ENCODE data around the gene AOX1. TPM values are rescaled to one million over a fixed set of nuclear protein-coding genes. Genes with fewer than 3 reads are reported as not detected.
"Not testable (repeated sequence)": the region's sequence is repeated elsewhere in the genome, so short reads cannot be mapped to it uniquely, and the experiment has no call there.

The AOX1 gene
- polyA plus RNA-seq, 1 of the 3 experiments (the other 2 are of a cell fraction): 3.3 TPM

DNA sequence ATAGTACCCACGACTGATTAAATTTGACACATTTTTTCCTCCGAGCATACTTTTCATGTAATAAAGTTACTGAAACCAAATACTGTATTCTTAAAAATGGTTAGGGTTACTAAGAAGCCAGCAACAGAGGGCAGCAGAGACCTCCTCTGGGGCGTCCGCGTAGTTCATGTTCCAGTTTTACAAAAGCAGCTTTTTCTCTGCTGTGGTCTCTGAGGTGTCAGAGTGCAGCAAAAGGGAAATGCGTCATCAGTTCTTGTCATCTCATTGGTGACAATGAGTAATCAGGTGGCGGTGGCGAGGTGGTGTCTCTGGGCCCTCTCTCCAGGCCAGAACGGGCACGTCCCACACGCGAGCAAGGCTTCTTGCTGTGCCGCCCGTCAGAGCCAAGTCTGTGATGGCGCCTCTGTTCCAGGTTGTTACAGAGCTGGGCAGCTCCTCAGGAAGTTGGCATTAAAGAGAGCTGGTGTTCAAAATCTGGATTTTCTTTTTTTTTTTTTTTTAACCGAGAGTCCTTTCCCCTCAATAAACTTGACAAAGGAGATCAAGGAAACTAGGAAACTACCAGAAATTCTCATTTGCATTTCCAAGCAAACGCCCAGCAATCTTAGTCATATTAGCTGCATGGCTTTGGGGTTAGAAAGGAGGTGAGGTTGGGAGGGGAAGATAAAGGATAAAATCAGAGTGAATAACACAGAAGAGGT, 127.3 kb downstream of the AOX1 start (continued):
- TF ChIP-seq RFX5 (IDR thresholded peaks at IDR 0.05; ENCODE audit: low read length): peak; percentile 49; the same call in 1 of the 2 replicates
- peak; percentile 46; the same call in 1 of the 2 replicates for TF ChIP-seq POLR2AphosphoS5 (IDR thresholded peaks at IDR 0.05; ENCODE audit: low read depth, low read length)
- TF ChIP-seq TAF1 (IDR thresholded peaks at IDR 0.05; ENCODE audit: borderline replicate concordance, low read depth, low read length): 0 out of 2 replicates have a peak, but pooled peaks have one; percentile 19
- TF ChIP-seq YY1 (IDR thresholded peaks at IDR 0.05; ENCODE audit: low read depth): 0 out of 2 replicates have a peak, but pooled peaks have one; percentile 23
- TF ChIP-seq FOSL2 (IDR thresholded peaks at IDR 0.05; ENCODE audit: borderline replicate concordance, low read depth): peak; percentile 37; the same call in 1 of the 2 replicates
- no peak; the same call in 1 of the 2 replicates for TF ChIP-seq MXI1 (IDR thresholded peaks at IDR 0.05; ENCODE audit: low read depth, low read length)

DNA sequence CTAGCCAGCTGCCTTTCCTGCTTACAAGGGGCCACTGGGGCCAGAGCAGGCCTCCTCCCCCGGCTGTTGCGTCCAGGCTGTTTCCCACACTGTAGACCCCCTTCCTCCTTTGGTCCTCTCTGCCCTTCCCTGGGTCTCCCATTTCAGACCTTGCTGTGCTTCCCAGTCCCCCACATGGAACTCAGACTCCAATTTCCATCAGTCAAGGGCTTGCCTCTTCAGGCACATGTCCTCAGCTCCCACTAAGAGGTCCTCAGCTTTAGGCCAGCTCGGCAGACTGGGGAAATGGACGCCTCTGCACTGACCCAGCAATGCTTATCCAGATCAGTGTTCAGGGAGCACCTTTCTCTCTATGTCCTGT, 127.9 kb downstream of the AOX1 start:
- Histone ChIP-seq H2AFZ (ENCODE audit: low read depth) (peak overlapping the region; percentile 87), H3K9me3 (no peaks in the 10 kb centered on the region), H3K4me3 (ENCODE audit: low read depth in 2 of 2, low read length in 1 of 2) (no peak overlapping the region), H3K4me2 (0 out of 2 replicates have a peak overlapping the region, but pooled peaks have one; percentile 62), H4K20me1 (ENCODE audit: insufficient read depth) (no peaks in the 10 kb centered on the region), H3K4me1 (ENCODE audit: control insufficient read depth in 1 of 2, insufficient read depth in 2 of 2, low read depth in 1 of 2, low read length in 1 of 2) (peaks cover 6 to 7% of the 10 kb centered on the region in 2 experiments; a peak in 3 of 4 replicates), H3K9me2 (no peaks in the 10 kb centered on the region), H3K27ac (ENCODE audit: low read depth in 2 of 2, low read length in 1 of 2) (peak overlapping the region; percentile 40 to 52), H3K36me3 (replicated peaks in 1 of 2; ENCODE audit: control insufficient read depth in 1 of 2, insufficient read depth in 2 of 2, low read length in 1 of 2) (no peaks in the 10 kb centered on the region), H3K9ac (0 out of 2 replicates have a peak overlapping the region, but pooled peaks have one; percentile 48), H3F3A (replicated peaks; ENCODE audit: insufficient read depth) (peaks cover 4% of the 10 kb centered on the region), H3K27me3 (ENCODE audit: insufficient read depth) (no peaks in the 10 kb centered on the region), H3K79me2 (ENCODE audit: insufficient read depth) (no peaks in the 10 kb centered on the region)
- ChIA-PET POLR2A (interaction anchor here (1.2 kb wide), 3 partner anchors 23 to 150 kb away, joined by 4 to 5 read pairs (median 4); partner anchors contain the start of genes BZW1 and CLK1), CTCF (interaction anchor here (0.8 to 12.5 kb wide), 30 partner anchors 10 to 743 kb away, joined by 3 to 230 read pairs (median 4); partner anchors contain the start of genes BZW1, CLK1 and NIF3L1)
- 97% methylated on average over 4 of the region's 4 CpGs for WGBS (ENCODE audit: low lambda C conversion rate)
- DNase-seq: no peak
- TF ChIP-seq RAD21 (IDR thresholded peaks at IDR 0.05; ENCODE audit: low read length) (no peak), GATA2 (CRISPR knock-in tag; IDR thresholded peaks at IDR 0.05) (no peak), ELF1 (IDR thresholded peaks at IDR 0.05) (no peak), EZH2phosphoT487 (IDR thresholded peaks at IDR 0.05; ENCODE audit: borderline replicate concordance, low read depth) (no peak), TEAD4 (IDR thresholded peaks at IDR 0.05; ENCODE audit: borderline replicate concordance, insufficient read depth) (no peak), TAF1 (IDR thresholded peaks at IDR 0.05; ENCODE audit: borderline replicate concordance, low read depth, low read length) (no peak)
- TF ChIP-seq, protein P1, sequence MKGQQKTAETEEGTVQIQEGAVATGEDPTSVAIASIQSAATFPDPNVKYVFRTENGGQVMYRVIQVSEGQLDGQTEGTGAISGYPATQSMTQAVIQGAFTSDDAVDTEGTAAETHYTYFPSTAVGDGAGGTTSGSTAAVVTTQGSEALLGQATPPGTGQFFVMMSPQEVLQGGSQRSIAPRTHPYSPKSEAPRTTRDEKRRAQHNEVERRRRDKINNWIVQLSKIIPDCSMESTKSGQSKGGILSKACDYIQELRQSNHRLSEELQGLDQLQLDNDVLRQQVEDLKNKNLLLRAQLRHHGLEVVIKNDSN (IDR thresholded peaks at IDR 0.05; ENCODE audit: borderline replicate concordance, low read depth): no peak
- TF ChIP-seq, protein P2, sequence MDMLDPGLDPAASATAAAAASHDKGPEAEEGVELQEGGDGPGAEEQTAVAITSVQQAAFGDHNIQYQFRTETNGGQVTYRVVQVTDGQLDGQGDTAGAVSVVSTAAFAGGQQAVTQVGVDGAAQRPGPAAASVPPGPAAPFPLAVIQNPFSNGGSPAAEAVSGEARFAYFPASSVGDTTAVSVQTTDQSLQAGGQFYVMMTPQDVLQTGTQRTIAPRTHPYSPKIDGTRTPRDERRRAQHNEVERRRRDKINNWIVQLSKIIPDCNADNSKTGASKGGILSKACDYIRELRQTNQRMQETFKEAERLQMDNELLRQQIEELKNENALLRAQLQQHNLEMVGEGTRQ (IDR thresholded peaks at IDR 0.05; ENCODE audit: borderline replicate concordance, low read depth, low read length): no peak

DNA sequence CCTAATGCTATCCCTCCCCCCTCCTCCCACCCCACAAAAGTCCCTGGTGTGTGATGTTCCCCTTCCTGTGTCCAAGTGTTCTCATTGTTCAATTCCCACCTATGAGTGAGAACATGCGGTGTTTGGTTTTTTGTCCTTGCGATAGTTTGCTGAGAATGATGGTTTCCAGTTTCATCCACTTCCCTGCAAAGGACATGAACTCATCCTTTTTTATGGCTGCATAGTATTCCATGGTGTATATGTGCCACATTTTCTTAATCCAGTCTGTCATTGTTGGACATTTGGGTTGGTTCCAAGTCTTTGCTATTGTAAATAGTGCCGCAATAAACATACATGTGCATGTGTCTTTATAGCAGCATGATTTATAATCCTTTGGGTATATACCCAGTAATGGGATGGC, 129.2 kb downstream of the AOX1 start:
- POLR2A ChIA-PET; H3K4me3 ChIP-seq (ENCODE audit: low read depth in 2 of 2, low read length in 1 of 2); H3K4me2 ChIP-seq; H2AFZ ChIP-seq (ENCODE audit: low read depth); H3K36me3 ChIP-seq (replicated peaks in 1 of 2; ENCODE audit: control insufficient read depth in 1 of 2, insufficient read depth in 2 of 2, low read length in 1 of 2); DNase-seq; H3K9me2 ChIP-seq; H3K79me2 ChIP-seq (ENCODE audit: insufficient read depth); H3K4me1 ChIP-seq (ENCODE audit: control insufficient read depth in 1 of 2, insufficient read depth in 2 of 2, low read depth in 1 of 2, low read length in 1 of 2); H4K20me1 ChIP-seq (ENCODE audit: insufficient read depth); H3K9me3 ChIP-seq; H3K9ac ChIP-seq; H3K27ac ChIP-seq (ENCODE audit: low read depth in 2 of 2, low read length in 1 of 2); H3F3A ChIP-seq (replicated peaks; ENCODE audit: insufficient read depth); H3K27me3 ChIP-seq (ENCODE audit: insufficient read depth): not testable (repeated sequence)
- WGBS (ENCODE audit: low lambda C conversion rate): 89% methylated on average over 2 of the region's 3 CpGs
- CTCF ChIA-PET: interaction anchor here (4.3 to 12.5 kb wide), 2 partner anchors 9 to 19 kb away, joined by 41 to 230 read pairs; no protein-coding TSS in a partner anchor
